Endothelial cell of umbilical vein (primary cell): ENCODE measurements around the gene RELCH. TPM values are rescaled to one million over a fixed set of nuclear protein-coding genes. Genes with fewer than 3 reads are reported as not detected.

Experiments used
- BruUV-seq: library from RNA; stranded (reverse); fragments of 400-500 nt; replicated peaks from 2 replicates; lab custom pipeline; 2021; lab: Mats Ljungman, UMichigan
- CTCF ChIA-PET: fragments of 300-600, 350-600 bp; sonication (Branson Sonifier 250); formaldehyde crosslinking; loops from one replicate; lab custom pipeline; 2021; ENCODE audit warnings: antibody characterized with exemption, inconsistent platforms; lab: Charles Lee
- POLR2A ChIA-PET: fragments of 300-600, 350-600 bp; sonication (Branson Sonifier 250); formaldehyde crosslinking; loops from one replicate; lab custom pipeline; 2021; ENCODE audit warnings: antibody characterized with exemption, inconsistent platforms; lab: Charles Lee
- DNase-seq: peaks from one replicate; pipeline ENCODE4 v3.0.0-alpha.2; 2011; ENCODE audit warnings: low read depth, low spot score
- FAIRE-seq: peaks from 2 replicates; lab custom pipeline; 2011; peaks lifted over from hg19 to GRCh38; lab: Jason Lieb, UNC
- H2AFZ ChIP-seq: 2 replicates; pipeline ENCODE4 v1.6.0; 2012; ENCODE audit warnings: low read depth, low read length, control low read depth, inconsistent platforms
- H3K27ac ChIP-seq: 2 replicates; pipeline ENCODE4 v1.5.1; 2011; ENCODE audit warnings: low read depth, mild to moderate bottlenecking, control low read depth, low read length, moderate library complexity; ENCODE audit not compliant: insufficient read depth
- H3K27me3 ChIP-seq, 2 experiments: 2 replicates each; pipeline versions ENCODE4 v1.6.0 to v1.6.1; 2011; ENCODE audit warnings: low read length in 2 of 2, mixed read lengths in 1 of 2; ENCODE audit not compliant: control insufficient read depth in 2 of 2, insufficient read depth in 2 of 2
- H3K36me3 ChIP-seq, 2 experiments: 2 replicates in 1 of 2; 3 replicates in 1 of 2; pipeline ENCODE4 v1.5.1; 2011; ENCODE audit warnings: low read length in 2 of 2, mild to moderate bottlenecking in 1 of 2, moderate library complexity in 1 of 2; ENCODE audit not compliant: control insufficient read depth in 2 of 2, insufficient read depth in 2 of 2; ENCODE audit errors: extremely low read depth in 1 of 2
- H3K4me1 ChIP-seq: 3 replicates; pipeline ENCODE4 v1.5.1; 2011; ENCODE audit warnings: mild to moderate bottlenecking, low read length; ENCODE audit not compliant: control insufficient read depth, insufficient read depth; ENCODE audit errors: extremely low read depth
- H3K4me2 ChIP-seq: 2 replicates; pipeline ENCODE4 v1.6.1; 2011; ENCODE audit warnings: low read length, control low read depth, mixed read lengths; ENCODE audit not compliant: insufficient read depth
- H3K4me3 ChIP-seq, 3 experiments: fragments of 200-600 bp in 1 of 3; sonication (generic), shearing (Covaris generic) in 1 of 3; replicated peaks in 1 of 3; 2 replicates each; pipeline ENCODE4 v1.5.1; 2011 to 2016; ENCODE audit warnings: control low read depth in 3 of 3, low read length in 3 of 3, mild to moderate bottlenecking in 2 of 3, inconsistent platforms in 1 of 3, low read depth in 1 of 3, moderate library complexity in 1 of 3; ENCODE audit not compliant: insufficient read depth in 1 of 3
- H3K79me2 ChIP-seq: 2 replicates; pipeline ENCODE4 v1.6.0; 2012; ENCODE audit warnings: low read length, inconsistent platforms; ENCODE audit not compliant: control insufficient read depth, insufficient read depth
- H3K9ac ChIP-seq: replicated peaks from 2 replicates; pipeline ENCODE3; 2011; ENCODE audit warnings: low read length, control low read depth; ENCODE audit not compliant: insufficient read depth; ENCODE audit errors: extremely low read depth
- H3K9me1 ChIP-seq: replicated peaks from 3 replicates; pipeline ENCODE4 v1.6.0; 2011; ENCODE audit warnings: mild to moderate bottlenecking, low read length; ENCODE audit not compliant: control insufficient read depth, insufficient read depth; ENCODE audit errors: extremely low read depth
- H3K9me3 ChIP-seq: replicated peaks from 2 replicates; pipeline ENCODE4 v1.5.1; 2012; ENCODE audit warnings: low read length, inconsistent platforms; ENCODE audit not compliant: control insufficient read depth, insufficient read depth
- H4K20me1 ChIP-seq: replicated peaks from 2 replicates; pipeline ENCODE3; 2011; ENCODE audit warnings: mild to moderate bottlenecking, low read length; ENCODE audit not compliant: control insufficient read depth, insufficient read depth; ENCODE audit errors: extremely low read depth
- EZH2 ChIP-seq: IDR thresholded peaks from 2 replicates; pipeline ENCODE4 v1.6.1; 2012; ENCODE audit warnings: borderline replicate concordance, low read depth, mild to moderate bottlenecking, moderate library complexity, low read length, inconsistent platforms; ENCODE audit not compliant: severe bottlenecking
- FOS ChIP-seq: IDR thresholded peaks from 2 replicates; pipeline ENCODE4 v1.6.1; 2011; ENCODE audit warnings: mild to moderate bottlenecking, low read length, moderate library complexity, borderline replicate concordance; ENCODE audit not compliant: insufficient read depth
- GATA2 ChIP-seq: IDR thresholded peaks from 2 replicates; pipeline ENCODE4 v1.7.0; 2011; ENCODE audit warnings: low read depth, mild to moderate bottlenecking, moderate library complexity, mixed read lengths, low read length; ENCODE audit not compliant: insufficient read length, insufficient read depth
- JUN ChIP-seq: IDR thresholded peaks from 2 replicates; pipeline ENCODE4 v1.6.1; 2011; ENCODE audit warnings: borderline replicate concordance, low read depth; ENCODE audit not compliant: insufficient read length, insufficient read depth
- MYC ChIP-seq: IDR thresholded peaks from one replicate; pipeline ENCODE4 v1.6.1; 2011; ENCODE audit warnings: mild to moderate bottlenecking, low read depth, low read length
- POLR2A ChIP-seq: IDR thresholded peaks from 2 replicates; pipeline ENCODE4 v1.6.1; 2012; ENCODE audit warnings: low read depth, mild to moderate bottlenecking, control low read depth, low read length
- POLR2AphosphoS5 ChIP-seq: IDR thresholded peaks from 2 replicates; pipeline ENCODE4 v1.6.1; 2012; ENCODE audit warnings: low read depth, mild to moderate bottlenecking, control low read depth, low read length, moderate library complexity; ENCODE audit not compliant: insufficient read depth
- dilution Hi-C: fragments of 300-500 bp; cut with MboI; formaldehyde crosslinking; loops from one replicate; pipeline ENCODE4 v1.15.0; 2019; ENCODE audit warnings: low sequenced_read_pairs; ENCODE audit not compliant: extremely low pct_ligation_motif_present
- intact Hi-C: fragments of 100-400 bp; cut with micrococcal nuclease; formaldehyde crosslinking; loops from one replicate; pipeline ENCODE4 v1.10.0; 2022
- polyA plus RNA-seq, 4 experiments: library from polyadenylated mRNA; depleted of rRNA in 3 of 4; stranded (reverse) in 3 of 4; unstranded in 1 of 4; fragments of >200 nt; gene quantifications; 2 replicates each; pipeline versions ENCODE4 v1.2.1 to v1.2.3, GENCODE V29; 2011 to 2012; ENCODE audit warnings: missing spikeins in 1 of 4
- total RNA-seq: library from RNA; stranded (reverse); gene quantifications from 2 replicates; pipeline ENCODE4 v1.2.3, GENCODE V29; 2021
- TF ChIP-seq, protein P1 (sequence below): IDR thresholded peaks from 2 replicates; pipeline ENCODE4 v1.6.1; 2011; ENCODE audit not compliant: insufficient read depth, insufficient read length
- TF ChIP-seq, protein P2 (sequence below), 2 donors: IDR thresholded peaks; 1 replicate in 1 of 2; 2 replicates in 1 of 2; pipeline ENCODE4 v1.5.1; 2011; ENCODE audit warnings: low read length in 2 of 2, mild to moderate bottlenecking in 2 of 2, moderate library complexity in 2 of 2, control low read depth in 1 of 2, inconsistent platforms in 1 of 2, low read depth in 1 of 2; ENCODE audit not compliant: insufficient read depth in 1 of 2; ENCODE audit errors: extremely low read depth in 1 of 2

The RELCH gene
- total and polyA plus RNA-seq, 2 donors (not counting 3 experiments of a cell fraction or from before 2014, with no cell fraction given), result 6.6 to 25.2 TPM

DNA sequence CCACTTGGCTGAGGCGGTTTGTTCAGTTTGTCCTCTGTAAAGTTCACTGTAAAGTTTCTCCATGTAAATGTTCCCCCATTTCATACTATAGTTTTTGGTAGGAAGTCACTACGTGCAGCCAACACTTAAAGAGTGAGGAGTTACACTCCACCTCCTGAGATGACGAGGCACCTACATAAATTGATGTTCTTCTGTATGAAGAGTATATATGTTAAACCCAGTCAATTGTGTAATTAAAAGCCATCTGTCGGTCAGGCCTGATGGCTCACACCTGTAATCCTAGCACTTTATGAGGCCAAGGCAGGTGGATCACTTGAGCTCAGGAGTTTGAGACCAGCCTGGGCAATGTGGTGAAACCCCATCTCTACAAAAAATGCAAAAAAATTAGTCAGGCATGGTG, 7.8 kb upstream of the RELCH start:
- no peaks in the 10 kb centered on the region for H3K9me1 ChIP-seq
- TF ChIP-seq EZH2 (no peak), MYC (no peak), POLR2A (no peak), FOS (no peak), GATA2 (no peak), POLR2AphosphoS5 (no peak), JUN (no peak)
- TF ChIP-seq, protein P1, sequence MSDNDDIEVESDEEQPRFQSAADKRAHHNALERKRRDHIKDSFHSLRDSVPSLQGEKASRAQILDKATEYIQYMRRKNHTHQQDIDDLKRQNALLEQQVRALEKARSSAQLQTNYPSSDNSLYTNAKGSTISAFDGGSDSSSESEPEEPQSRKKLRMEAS, result no peak
- TF ChIP-seq, protein P2, sequence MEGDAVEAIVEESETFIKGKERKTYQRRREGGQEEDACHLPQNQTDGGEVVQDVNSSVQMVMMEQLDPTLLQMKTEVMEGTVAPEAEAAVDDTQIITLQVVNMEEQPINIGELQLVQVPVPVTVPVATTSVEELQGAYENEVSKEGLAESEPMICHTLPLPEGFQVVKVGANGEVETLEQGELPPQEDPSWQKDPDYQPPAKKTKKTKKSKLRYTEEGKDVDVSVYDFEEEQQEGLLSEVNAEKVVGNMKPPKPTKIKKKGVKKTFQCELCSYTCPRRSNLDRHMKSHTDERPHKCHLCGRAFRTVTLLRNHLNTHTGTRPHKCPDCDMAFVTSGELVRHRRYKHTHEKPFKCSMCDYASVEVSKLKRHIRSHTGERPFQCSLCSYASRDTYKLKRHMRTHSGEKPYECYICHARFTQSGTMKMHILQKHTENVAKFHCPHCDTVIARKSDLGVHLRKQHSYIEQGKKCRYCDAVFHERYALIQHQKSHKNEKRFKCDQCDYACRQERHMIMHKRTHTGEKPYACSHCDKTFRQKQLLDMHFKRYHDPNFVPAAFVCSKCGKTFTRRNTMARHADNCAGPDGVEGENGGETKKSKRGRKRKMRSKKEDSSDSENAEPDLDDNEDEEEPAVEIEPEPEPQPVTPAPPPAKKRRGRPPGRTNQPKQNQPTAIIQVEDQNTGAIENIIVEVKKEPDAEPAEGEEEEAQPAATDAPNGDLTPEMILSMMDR (IDR thresholded peaks at IDR 0.05; ENCODE audit: extremely low read depth in 1 of 2, insufficient read depth in 1 of 2, low read depth in 1 of 2, low read length in 2 of 2), result no peak
- no peak overlapping the region for H3K4me3 ChIP-seq
- ChIA-PET POLR2A (no interaction called here), CTCF (interaction anchor here (1.1 to 4.5 kb wide), 3 partner anchors 71 to 802 kb away, joined by 3 to 36 read pairs (median 5); no protein-coding TSS in a partner anchor)
- intact Hi-C loops, result no loop called here
- no peak overlapping the region for H3K9ac ChIP-seq
- H3K9me3 ChIP-seq, result no peaks in the 10 kb centered on the region
- no peak overlapping the region for H2AFZ ChIP-seq
- no peak overlapping the region for H3K4me2 ChIP-seq
- H3K27ac ChIP-seq, result no peak overlapping the region
- DNase-seq (no peak), FAIRE-seq (no peak)
- H3K4me1 ChIP-seq, result peaks cover 10% of the 10 kb centered on the region
- dilution Hi-C loops, result loop anchor here (10.0 kb wide), 1 partner anchor 226 kb away; no protein-coding TSS in a partner anchor
- peaks cover 1% of the 10 kb centered on the region for H3K79me2 ChIP-seq
- BruUV-seq, result no TSS peak
- no peaks in the 10 kb centered on the region for H3K27me3 ChIP-seq
- no peaks in the 10 kb centered on the region for H4K20me1 ChIP-seq
- H3K36me3 ChIP-seq, result no peaks in the 10 kb centered on the region
